GM20000 (cell line): Measurements from ENCODE around the gene SMAGP.
A peak's percentile ranks its signal among the peaks of the same experiment; 100 is the strongest.

Experiments used
- DNase-seq: peaks from one replicate; pipeline ENCODE4 v3.0.0; 2012; ENCODE audit warnings: low spot score
- TF ChIP-seq, protein P1 (sequence below): IDR thresholded peaks from 2 replicates; pipeline ENCODE4 v1.5.1; 2012; ENCODE audit warnings: mild to moderate bottlenecking, control low read depth; ENCODE audit errors: extremely low read depth, missing control alignments

Gene SMAGP

DNA sequence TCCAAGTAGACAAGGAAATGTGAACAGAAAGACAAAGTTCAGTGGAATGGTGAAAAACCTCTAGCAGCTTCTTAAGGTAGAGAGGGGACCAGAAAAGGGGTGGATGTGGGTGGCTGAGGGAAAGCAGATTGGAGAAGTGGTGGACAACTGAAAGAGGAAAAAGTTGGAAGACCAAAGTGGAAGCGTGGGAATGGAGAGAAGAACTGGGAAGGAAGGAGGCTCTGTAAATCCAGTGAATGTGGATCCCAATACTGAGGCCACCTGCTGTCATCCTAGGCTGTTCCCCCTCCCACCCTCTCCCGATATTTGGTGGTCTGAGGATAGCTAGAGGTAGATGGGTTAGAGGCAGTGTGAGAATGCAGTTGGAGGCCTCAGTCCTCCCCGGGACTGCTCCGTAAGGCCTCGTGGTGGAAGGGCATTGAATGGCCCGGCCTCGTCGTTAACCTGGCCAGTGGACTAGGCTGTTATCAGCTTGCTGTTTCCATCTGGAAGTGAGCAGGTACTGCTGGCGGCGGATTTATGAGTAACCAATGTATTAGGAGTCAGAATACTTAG, 51.5 kb downstream of the SMAGP start:
- TF ChIP-seq, protein P1, sequence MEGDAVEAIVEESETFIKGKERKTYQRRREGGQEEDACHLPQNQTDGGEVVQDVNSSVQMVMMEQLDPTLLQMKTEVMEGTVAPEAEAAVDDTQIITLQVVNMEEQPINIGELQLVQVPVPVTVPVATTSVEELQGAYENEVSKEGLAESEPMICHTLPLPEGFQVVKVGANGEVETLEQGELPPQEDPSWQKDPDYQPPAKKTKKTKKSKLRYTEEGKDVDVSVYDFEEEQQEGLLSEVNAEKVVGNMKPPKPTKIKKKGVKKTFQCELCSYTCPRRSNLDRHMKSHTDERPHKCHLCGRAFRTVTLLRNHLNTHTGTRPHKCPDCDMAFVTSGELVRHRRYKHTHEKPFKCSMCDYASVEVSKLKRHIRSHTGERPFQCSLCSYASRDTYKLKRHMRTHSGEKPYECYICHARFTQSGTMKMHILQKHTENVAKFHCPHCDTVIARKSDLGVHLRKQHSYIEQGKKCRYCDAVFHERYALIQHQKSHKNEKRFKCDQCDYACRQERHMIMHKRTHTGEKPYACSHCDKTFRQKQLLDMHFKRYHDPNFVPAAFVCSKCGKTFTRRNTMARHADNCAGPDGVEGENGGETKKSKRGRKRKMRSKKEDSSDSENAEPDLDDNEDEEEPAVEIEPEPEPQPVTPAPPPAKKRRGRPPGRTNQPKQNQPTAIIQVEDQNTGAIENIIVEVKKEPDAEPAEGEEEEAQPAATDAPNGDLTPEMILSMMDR = no peak
- no peak for DNase-seq

DNA sequence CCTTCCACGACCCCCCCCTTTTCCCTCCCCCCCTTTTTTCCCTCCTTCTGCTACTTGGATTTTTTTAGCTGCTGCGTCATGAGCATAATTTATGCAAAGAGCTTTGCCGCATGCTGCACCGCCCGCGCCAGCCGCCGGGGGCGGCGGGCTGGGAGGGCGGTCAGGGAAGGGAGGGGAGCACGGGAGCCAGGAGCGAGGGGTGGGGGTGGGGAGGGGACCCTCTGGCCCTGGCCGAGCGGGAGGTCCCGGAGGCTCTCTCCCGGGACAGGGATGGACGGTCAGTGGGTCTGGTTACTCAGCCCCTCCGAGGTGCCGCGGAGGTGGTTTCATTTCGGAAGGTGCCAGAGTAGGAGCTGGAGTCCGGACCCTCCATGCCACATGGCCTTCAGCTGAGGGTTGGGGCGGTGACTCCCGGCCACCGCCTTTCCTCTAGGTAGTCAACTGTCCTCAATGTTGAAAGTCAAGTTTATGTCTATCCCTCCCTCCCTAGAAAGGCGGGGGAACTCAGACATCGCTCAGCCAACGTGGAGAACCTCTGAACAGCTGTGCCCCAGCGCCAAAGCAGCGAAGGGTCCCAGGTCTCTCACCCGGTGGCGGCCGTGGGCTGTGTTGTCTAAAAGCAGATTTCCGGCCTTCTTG, 52.1 kb downstream of the SMAGP start, which contains the start of gene POU6F1:
POU6F1 (minus strand) TSS at position 95 of the 639 bp plus-strand sequence. CDS start 11,226 bp downstream, outside the sequence.
- TF ChIP-seq, protein P1 = no peak
- DNase-seq = peak; percentile 91

DNA sequence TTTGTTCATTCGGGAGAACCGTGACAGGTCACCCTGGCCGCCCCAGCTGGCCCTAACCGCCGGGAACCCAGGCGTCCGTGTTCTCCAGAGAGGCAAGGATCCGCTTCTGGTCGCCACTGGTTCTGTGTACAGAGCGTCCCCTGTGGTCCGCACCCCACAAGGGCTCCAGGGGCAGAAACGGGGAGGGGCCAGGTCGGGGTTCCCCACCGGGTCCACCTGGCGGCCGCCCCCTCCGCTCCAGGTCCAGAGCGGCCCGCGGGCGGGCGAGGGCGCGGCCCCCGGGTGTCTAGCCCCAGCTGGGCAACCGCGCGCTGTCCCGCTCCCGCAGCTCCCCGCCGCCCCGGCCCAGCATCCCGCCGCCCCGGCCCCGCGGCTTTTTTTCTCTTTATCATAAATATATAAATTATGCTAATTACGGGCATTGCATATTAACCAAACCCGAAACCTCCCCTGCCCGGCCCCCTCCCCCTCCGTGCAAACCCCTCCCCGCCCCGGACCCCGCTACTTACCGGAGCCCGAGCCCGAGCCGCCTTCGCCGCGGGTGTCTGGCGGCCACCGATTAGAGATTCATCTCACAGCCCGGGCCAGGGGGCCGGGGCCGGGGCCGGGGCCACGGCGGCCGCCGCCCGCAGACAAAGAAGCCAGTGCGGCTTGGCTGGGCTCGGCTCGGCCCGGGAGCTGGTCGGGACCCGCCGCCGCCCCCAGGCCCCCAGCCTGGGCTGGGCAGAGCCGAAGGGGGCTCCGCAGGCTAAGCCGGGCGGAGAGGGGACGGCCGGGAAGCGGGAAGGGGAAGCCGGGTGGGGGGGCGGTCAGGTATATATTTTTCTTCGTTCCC, 52.9 kb downstream of the SMAGP start:
- TF ChIP-seq, protein P1 = peak; percentile 36
- peak; percentile 88 for DNase-seq

DNA sequence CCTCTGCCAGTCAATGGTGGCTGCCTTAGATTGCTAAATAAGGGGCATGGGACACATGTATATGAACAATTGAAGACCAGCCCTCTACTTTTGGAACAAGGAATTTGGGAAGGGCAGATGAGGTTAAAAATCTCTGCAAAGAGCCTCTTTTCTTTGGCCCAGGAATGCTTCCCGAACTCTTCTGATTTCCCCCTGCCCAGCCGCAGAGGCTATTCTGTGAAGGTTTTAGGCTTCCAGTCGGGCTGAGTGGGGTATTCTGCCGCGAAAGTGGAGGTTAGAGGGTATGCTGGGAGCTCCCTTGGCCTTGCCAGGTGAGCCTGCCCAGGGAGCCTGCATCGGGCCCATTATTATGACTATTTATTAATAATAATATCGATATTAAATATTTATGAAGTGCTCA, 53.6 kb downstream of the SMAGP start:
- no peak for DNase-seq
- TF ChIP-seq, protein P1 = no peak

DNA sequence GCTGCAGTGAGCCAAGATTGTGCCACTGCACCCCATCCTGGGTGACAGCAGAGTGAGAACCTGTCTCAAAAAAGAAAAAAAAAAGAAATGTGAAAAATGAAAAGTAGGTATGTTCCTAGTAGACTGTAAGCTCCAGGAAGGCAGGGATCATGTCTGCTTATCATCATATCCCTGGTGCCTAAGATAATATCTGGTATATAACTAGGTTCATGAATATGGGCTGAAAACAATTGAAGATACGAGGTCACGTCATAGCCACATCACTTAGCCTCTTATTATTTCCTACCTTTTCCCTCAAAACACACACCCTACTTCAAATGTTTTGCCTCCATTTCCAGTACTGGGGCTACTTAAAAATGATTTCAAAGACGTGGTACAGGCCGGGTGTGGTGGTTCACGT, 55.3 kb downstream of the SMAGP start:
- no peak for DNase-seq
- TF ChIP-seq, protein P1 = no peak

DNA sequence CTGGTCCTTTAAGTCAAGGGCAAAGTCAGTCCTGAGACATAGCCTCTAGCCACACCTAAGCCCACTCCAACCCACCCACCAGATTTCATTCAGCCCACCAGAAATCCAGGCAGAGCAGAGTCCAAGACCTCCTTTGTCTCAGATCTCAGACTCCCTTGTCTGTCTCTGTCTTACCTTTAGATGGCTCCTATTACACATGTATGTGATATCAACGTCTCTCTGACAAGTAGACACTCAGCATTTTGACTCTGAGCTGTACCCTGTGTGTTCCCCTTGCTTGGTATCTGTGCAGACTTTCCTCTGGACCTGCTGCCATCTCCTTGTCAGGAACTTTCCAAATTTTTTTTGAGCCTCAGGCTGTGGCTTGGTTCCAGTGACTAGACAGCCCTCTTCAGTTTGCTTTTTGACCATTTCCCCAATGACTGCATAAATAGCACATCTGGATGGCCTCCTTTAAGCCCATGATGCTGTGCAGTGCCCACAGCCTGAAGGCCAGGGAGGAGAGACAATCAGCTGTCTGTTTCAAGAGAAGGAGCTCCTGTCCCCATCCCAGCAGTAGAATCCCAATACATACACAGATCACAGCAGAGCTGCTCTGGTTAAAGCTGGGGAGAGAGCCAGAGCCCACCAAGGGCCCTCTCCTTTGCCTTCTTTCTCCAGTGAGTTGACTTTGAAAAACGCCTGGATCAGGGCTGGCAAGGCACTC, 59.4 kb downstream of the SMAGP start:
- TF ChIP-seq, protein P1 = no peak
- DNase-seq = no peak
